ENCODE results near the gene PAQR8. TPM values are rescaled to one million over a fixed set of nuclear protein-coding genes. Genes with fewer than 3 reads are reported as not detected.

PAQR8 gene
- total RNA-seq, 1 experiment from 2014 or later = 0.44 TPM

DNA sequence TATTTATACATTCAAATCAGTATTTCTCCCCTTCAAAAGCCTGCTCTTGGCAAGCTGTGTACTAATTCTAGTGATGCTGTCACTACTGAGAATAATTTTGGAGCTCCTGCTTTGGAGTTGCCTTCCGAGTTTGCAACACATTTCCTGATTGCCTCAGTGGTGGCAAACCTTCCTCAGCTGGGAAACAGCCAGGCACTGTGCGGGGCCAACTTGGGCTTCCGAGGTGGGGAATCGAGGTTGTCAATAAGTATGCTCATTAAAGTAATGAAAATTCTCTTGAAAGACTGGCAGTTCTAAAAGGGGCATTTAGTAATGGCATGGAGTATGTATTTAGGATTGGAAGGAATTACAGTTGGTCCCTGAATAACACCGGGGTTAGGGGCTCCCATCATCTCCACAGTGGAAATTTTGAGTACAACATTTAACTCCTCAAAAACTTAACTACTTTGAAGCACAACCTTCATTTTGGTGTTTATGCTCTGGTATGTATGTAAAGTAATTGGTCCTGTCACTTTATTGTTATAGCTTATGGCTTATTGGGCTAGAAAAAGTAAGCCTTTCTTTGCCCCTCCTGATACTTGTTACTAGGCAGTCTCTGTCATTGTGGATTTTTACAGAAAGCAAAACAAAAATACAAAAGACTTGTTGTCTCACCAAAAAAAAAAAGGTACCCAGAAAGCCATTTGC is 2.7 kb downstream of the PAQR8 start:
- Histone ChIP-seq H3K9ac (ENCODE audit: low read length) (no peak overlapping the region), H3K9me3 (ENCODE audit: low read length) (no peaks in the 10 kb centered on the region), H2AFZ (ENCODE audit: low read length) (no peak overlapping the region), H3K36me3 (ENCODE audit: low read depth, low read length) (no peaks in the 10 kb centered on the region), H3K27ac (ENCODE audit: low read length) (no peak overlapping the region), H4K20me1 (ENCODE audit: low read length) (no peaks in the 10 kb centered on the region), H3K4me2 (ENCODE audit: low read length) (no peak overlapping the region), H3K79me2 (ENCODE audit: low read length) (no peaks in the 10 kb centered on the region), H3K4me3 (ENCODE audit: low read length) (no peak overlapping the region), H3K9me2 (replicated peaks; ENCODE audit: low read length) (no peaks in the 10 kb centered on the region), H3K4me1 (ENCODE audit: insufficient read depth, low read length) (peaks cover 19% of the 10 kb centered on the region), H3F3A (ENCODE audit: low read length, unreplicated experiment) (no peaks in the 10 kb centered on the region), H3K27me3 (ENCODE audit: low read length) (no peaks in the 10 kb centered on the region)
- TF ChIP-seq EZH2 (IDR thresholded peaks at IDR 0.05; ENCODE audit: low read length, unreplicated experiment) (no peak), EZH2phosphoT487 (IDR thresholded peaks at IDR 0.05; ENCODE audit: borderline replicate concordance, low read length) (no peak)
- TF ChIP-seq, protein P1, sequence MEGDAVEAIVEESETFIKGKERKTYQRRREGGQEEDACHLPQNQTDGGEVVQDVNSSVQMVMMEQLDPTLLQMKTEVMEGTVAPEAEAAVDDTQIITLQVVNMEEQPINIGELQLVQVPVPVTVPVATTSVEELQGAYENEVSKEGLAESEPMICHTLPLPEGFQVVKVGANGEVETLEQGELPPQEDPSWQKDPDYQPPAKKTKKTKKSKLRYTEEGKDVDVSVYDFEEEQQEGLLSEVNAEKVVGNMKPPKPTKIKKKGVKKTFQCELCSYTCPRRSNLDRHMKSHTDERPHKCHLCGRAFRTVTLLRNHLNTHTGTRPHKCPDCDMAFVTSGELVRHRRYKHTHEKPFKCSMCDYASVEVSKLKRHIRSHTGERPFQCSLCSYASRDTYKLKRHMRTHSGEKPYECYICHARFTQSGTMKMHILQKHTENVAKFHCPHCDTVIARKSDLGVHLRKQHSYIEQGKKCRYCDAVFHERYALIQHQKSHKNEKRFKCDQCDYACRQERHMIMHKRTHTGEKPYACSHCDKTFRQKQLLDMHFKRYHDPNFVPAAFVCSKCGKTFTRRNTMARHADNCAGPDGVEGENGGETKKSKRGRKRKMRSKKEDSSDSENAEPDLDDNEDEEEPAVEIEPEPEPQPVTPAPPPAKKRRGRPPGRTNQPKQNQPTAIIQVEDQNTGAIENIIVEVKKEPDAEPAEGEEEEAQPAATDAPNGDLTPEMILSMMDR (conservative IDR thresholded peaks at IDR 0.05; ENCODE audit: low read depth, low read length) = no peak
- intact Hi-C loops (cut with micrococcal nuclease) = no loop called here
- no peak for ATAC-seq
- no peak for DNase-seq
- CTCF ChIA-PET = no interaction called here
- no TSS peak for BruUV-seq (replicated peaks)
- POLR2A ChIA-PET (ENCODE audit: unreplicated experiment) = no interaction called here

GRCh38 chr6:52365317-52365716 is 3.4 kb downstream of the PAQR8 start:
- Histone ChIP-seq H3K36me3 (ENCODE audit: low read depth, low read length) (no peaks in the 10 kb centered on the region), H3F3A (ENCODE audit: low read length, unreplicated experiment) (no peaks in the 10 kb centered on the region), H3K27me3 (ENCODE audit: low read length) (no peaks in the 10 kb centered on the region), H3K9me3 (ENCODE audit: low read length) (no peaks in the 10 kb centered on the region), H2AFZ (ENCODE audit: low read length) (no peak overlapping the region), H3K4me2 (ENCODE audit: low read length) (no peak overlapping the region), H3K4me3 (ENCODE audit: low read length) (no peak overlapping the region), H3K27ac (ENCODE audit: low read length) (no peak overlapping the region), H3K9ac (ENCODE audit: low read length) (no peak overlapping the region), H3K79me2 (ENCODE audit: low read length) (no peaks in the 10 kb centered on the region), H3K9me2 (replicated peaks; ENCODE audit: low read length) (no peaks in the 10 kb centered on the region), H3K4me1 (ENCODE audit: insufficient read depth, low read length) (peaks cover 18% of the 10 kb centered on the region), H4K20me1 (ENCODE audit: low read length) (no peaks in the 10 kb centered on the region)
- intact Hi-C loops (cut with micrococcal nuclease) = no loop called here
- DNase-seq = no peak
- ChIA-PET CTCF (no interaction called here), POLR2A (ENCODE audit: unreplicated experiment) (no interaction called here)
- no TSS peak for BruUV-seq (replicated peaks)
- TF ChIP-seq, protein P1 (conservative IDR thresholded peaks at IDR 0.05; ENCODE audit: low read depth, low read length) = no peak
- TF ChIP-seq EZH2phosphoT487 (IDR thresholded peaks at IDR 0.05; ENCODE audit: borderline replicate concordance, low read length) (no peak), EZH2 (IDR thresholded peaks at IDR 0.05; ENCODE audit: low read length, unreplicated experiment) (no peak)
- no peak for ATAC-seq

DNA sequence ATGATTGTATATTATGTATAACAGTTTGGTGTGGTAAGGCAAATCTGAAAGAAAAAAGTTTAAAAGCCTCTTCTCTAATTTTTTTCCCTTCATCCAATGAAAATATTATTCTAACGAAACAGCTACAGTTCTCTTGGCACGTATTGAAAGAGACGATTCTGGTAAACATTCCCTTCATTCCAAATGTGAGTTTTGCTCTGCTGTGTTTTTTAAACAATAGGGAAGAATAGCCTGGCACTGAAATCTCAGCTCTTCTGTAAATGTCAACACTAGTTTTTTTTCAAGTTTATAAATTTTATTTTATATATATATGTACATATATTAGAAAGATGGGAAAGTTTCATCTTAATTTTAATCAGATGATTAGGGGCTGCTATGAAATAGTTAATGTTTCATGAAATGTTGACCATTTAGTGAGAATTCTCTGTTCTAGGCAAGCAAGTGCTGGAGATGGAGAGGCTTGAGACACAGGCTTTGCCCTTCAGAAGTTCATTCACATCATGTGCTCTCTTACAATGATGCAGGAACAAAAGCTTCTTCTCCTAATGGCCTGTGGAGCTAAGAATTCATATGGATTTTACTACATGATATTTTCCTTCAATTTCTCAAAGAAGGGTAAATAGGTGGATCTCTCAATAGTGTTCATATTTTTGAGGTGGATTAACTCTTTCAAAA is 4.1 kb downstream of the PAQR8 start:
- H3K4me2 ChIP-seq (ENCODE audit: low read length) = no peak overlapping the region
- H3K27me3 ChIP-seq (ENCODE audit: low read length) = no peaks in the 10 kb centered on the region
- H3K9ac ChIP-seq (ENCODE audit: low read length) = no peak overlapping the region
- CTCF ChIA-PET = no interaction called here
- no peaks in the 10 kb centered on the region for H3K9me2 ChIP-seq (replicated peaks; ENCODE audit: low read length)
- BruUV-seq (replicated peaks) = no TSS peak
- no peaks in the 10 kb centered on the region for H3F3A ChIP-seq (ENCODE audit: low read length, unreplicated experiment)
- no peak overlapping the region for H3K4me3 ChIP-seq (ENCODE audit: low read length)
- no peaks in the 10 kb centered on the region for H3K36me3 ChIP-seq (ENCODE audit: low read depth, low read length)
- ATAC-seq (no peak), DNase-seq (no peak)
- H2AFZ ChIP-seq (ENCODE audit: low read length) = no peak overlapping the region
- H4K20me1 ChIP-seq (ENCODE audit: low read length) = no peaks in the 10 kb centered on the region
- H3K4me1 ChIP-seq (ENCODE audit: insufficient read depth, low read length) = peaks cover 11% of the 10 kb centered on the region
- no peaks in the 10 kb centered on the region for H3K9me3 ChIP-seq (ENCODE audit: low read length)
- no peaks in the 10 kb centered on the region for H3K79me2 ChIP-seq (ENCODE audit: low read length)
- POLR2A ChIA-PET (ENCODE audit: unreplicated experiment) = no interaction called here
- intact Hi-C loops (cut with micrococcal nuclease) = no loop called here
- no peak overlapping the region for H3K27ac ChIP-seq (ENCODE audit: low read length)
- TF ChIP-seq EZH2phosphoT487 (IDR thresholded peaks at IDR 0.05; ENCODE audit: borderline replicate concordance, low read length) = no peak
- no peak for TF ChIP-seq EZH2 (IDR thresholded peaks at IDR 0.05; ENCODE audit: low read length, unreplicated experiment)
- TF ChIP-seq, protein P1 (conservative IDR thresholded peaks at IDR 0.05; ENCODE audit: low read depth, low read length) = no peak

All from PC-3 (cell line).